T-helper 9 cell (primary cell): ENCODE results near the gene MAPK13.

Experiments
- DNase-seq: peaks from one replicate; pipeline ENCODE4 v3.0.0-alpha.2; 2020

MAPK13 gene

DNA sequence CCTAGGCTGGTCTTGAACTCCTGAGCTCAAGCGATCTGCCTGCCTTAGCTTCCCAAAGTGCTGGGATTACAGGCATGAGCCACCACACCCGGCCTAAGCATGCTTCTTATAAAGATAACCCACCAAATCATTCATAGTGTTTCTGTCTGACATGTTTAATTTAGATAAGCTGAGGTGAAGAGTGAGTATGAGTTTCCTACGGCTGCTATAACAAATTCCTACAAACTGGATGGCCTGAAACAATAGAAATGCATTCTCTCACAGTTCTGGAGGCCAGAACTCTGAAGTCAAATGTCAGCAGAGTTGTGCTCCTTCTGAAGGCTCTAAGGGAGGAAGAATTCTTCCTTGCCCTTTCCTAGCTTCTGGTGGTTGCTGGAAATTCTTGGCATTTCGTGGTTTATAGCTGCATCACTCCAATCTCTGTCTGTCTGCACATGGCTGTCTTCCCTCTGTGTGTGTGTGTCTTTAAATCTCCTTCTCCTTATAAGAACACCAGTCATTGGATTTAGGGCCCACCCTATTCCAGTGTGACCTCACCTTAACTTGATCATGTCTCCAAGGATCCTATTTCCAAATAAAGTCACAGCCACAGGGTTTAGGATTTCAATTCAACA lies 29.9 kb downstream of the MAPK13 start:
- DNase-seq = no peak

DNA sequence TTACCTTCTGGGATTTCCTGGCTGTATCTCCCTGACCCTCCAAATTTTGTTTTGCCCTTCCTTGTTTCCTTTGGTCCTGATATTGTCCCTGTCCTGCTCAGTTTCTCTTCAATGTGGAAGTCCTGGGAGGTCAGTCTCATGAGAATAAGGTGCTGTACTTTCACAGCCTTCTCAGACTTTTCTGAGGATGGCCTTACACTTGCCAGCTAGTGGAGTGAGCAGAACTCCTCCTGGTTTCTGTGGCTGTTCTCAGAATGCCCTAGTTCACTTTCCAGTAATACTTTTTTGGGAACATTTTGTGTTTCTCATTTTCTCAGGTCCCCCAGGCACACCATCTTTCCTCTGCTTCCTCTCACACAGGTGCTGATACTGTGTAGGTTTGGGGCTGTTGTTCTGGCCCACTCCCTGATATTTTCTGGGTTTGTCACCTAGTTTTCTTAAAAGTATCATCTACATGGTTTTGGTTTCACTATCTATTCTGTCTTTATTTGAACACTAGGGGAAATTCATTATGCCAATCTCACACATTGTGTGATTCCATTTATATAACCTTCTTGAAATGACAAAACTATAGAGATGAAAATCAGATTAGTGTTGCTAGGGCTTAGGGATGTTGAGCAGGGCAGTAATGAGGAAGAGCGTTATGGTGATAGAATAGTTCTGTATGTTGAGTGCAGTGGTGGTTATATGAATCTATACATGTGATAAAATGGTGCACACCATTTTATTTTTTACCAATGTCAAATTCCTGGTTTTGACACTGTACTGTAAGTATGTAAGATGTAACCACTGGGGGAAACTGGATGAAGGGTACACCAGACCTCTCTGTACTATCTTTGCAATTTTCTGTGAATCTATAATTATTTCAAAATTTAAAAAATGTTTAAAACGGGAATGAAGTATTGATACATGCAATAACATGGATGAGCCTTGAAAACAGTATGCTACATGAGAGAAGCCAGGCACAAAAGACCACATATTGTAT lies 39.0 kb downstream of the MAPK13 start:
- DNase-seq = no peak

DNA sequence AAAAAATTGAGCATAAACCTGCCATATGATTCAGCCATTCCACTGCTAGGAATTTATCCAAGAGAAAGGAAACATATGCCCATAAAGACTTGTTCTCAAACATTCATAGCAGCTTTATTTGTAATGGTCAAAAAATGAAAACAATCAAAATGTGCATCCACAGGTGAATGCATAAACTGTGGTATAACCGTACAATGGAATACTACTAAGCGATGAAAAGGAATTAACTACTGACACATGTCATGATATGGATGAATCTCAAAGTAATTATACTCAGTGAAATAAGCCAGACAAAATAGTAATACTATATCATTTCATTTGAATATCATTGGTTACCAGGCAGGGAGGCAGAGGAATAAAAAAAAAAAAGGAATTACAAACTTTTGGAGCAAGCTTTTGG lies 40.4 kb downstream of the MAPK13 start:
- DNase-seq = no peak

DNA sequence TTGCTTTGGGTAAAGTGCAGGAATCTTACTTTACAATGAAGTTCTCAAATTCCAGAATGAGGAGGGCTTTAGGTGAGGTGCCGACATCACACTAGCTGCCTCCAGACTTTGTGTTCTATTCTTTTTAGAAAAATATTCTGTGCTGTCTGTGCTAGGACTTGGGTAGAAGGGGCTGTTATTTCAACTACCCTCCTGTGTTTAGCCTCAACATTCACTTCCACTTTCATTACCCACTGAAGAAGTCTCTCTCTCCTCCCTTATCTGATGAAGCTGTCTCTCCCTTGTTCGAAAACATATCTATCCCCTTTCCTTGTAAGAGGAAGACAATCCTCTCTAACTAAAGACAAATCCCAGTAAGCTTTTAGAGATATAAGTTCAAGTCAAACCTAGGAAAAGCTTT lies 41.3 kb downstream of the MAPK13 start:
- no peak for DNase-seq

DNA sequence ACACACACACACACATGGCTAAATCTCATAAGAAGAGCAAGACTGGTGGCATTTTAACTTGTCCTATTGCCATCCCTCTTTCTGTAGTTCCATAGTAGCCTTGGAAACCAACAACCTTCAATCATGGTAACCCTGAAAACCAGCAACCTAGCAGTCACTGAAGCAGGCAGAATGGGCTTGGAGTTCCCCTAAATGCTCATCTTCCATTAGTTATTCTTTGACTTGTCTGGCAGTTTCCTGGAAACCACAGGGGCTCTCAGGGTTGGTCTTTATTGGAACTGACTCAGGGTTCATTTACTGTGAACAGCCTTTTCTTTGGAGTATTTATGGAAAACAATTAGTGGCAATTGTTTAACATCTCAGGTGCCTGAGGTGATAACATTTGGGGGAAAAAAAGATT lies 46.9 kb downstream of the MAPK13 start:
- DNase-seq = no peak

DNA sequence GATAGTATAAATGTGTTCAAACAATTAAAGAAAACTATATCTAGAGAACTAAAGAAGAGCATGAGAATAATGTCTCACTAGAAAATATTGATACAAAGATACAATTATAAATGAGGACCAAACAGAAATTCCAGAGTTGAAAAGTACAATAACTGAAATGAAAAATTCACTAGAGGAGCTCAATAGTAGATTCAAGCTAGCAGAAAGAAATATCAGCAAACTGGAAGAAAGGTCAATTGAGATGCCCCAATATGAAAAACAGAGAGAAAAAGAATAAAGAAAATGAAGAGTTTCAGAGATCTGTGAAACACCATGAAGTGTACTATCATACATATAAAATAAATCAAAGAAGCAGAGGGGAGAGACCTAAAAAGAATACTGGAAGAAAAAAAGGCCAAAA lies 48.2 kb downstream of the MAPK13 start:
- no peak for DNase-seq

DNA sequence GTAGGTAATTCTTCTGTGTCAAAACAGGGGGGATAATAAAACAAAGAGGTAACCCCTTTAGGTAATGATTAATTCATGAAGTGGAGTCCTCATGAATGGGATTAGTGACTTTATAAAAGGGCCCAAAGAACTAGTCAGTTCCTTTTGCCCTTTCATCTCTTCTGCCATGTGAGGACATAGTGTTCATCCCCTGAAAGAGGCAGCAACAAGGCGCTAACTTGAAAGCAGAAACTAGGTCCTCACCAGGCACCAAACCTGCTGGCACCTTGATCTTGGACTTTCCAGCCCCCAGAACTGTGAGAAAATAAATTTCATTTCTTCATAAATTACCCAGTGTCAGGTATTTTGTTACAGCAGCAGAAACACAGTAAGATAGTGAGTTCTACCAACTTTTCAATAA lies 49.8 kb downstream of the MAPK13 start:
- no peak for DNase-seq

DNA sequence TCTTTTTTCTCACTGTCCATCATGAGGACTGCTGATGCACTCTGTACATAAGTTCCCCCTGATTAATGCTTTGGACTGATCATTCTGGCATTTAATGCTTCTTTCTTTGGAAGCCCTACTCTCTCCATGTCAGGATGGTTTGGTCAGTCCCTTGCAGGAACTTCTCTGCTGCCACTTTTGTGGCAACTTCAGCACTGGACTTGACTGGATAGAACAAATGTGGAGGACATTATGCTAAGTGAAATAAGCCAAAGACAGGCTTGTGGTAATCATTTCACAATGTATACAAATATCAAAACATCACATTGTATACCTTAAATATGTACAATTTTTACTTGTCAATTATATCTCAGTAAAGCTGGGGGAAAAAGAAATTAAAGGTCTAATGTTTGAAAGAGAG lies 54.0 kb downstream of the MAPK13 start:
- no peak for DNase-seq

DNA sequence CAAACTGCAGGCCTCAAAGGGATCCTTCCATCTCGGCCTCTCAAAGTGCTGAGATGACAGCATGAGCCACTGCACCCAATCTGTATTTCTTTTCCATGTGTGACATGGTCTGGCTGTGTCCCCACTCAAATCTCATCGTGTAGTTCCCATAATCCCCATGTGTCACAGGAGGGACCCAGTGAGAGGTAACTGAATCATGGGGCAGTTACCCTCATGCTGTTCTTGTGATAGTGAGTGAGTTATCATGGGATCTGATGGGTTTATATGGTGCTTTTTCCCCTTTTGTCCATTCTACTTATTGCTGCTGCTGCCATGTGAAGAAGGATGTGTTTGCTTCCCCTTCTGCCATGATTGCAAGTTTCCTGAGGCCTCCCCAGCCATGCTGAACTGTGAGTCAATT lies 55.9 kb downstream of the MAPK13 start:
- no peak for DNase-seq

DNA sequence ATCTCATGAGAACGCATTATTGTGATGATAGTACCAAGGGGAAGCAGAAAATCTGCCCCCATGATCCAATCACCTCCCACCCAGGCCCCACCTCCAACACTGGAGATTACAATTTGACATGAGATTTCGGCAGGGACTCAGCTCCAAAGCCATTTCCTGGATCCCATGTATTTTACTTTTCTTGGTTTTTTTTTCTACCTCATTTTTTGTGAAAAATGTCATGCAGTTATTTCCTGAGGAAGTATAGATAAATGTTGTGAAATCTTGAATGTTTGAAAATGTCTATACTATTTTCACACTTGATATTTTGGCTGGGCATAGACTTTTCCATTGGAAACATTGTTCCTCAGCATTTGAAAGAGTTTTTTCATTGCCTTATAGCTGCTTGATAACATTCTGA lies 57.1 kb downstream of the MAPK13 start:
- no peak for DNase-seq
